Thoracic aorta (tissue), 2 donors: ENCODE results near the gene CYTH1. TPM values are rescaled to one million over a fixed set of nuclear protein-coding genes. Genes with fewer than 3 reads are reported as not detected.
A peak's percentile ranks its signal among the peaks of the same experiment; 100 is the strongest.

Experiments
- ATAC-seq: fragments of 150-250 bp; one replicate; pipeline ENCODE4 v1.8.0; 2017; ENCODE audit warnings: low read depth; ENCODE audit not compliant: insufficient number of reproducible peaks, low FRiP score
- DNase-seq: peaks from one replicate; pipeline ENCODE4 v3.0.0-alpha.2; 2020; ENCODE audit warnings: low spot score
- H3K27ac ChIP-seq, 2 donors: fragments of 200-600 bp; sonication (generic); 1 replicate in 1 of 2; 2 replicates in 1 of 2; pipeline ENCODE4 v1.5.1; 2016; ENCODE audit warnings: mild to moderate bottlenecking in 2 of 2, moderate library complexity in 2 of 2
- H3K27me3 ChIP-seq: fragments of 200-600 bp; sonication (generic); replicated peaks from 2 replicates; pipeline ENCODE4 v1.6.0; 2016; ENCODE audit warnings: mild to moderate bottlenecking; ENCODE audit not compliant: insufficient read depth
- H3K36me3 ChIP-seq: fragments of 200-600 bp; sonication (generic); one replicate; pipeline ENCODE4 v1.5.1; 2016
- H3K4me1 ChIP-seq, 2 donors: fragments of 200-600 bp; sonication (generic); 1 replicate in 1 of 2; 2 replicates in 1 of 2; pipeline versions ENCODE4 v1.5.1 to v1.6.0; 2016; ENCODE audit warnings: low read depth in 2 of 2, mild to moderate bottlenecking in 1 of 2; ENCODE audit not compliant: control insufficient read depth in 1 of 2
- H3K4me3 ChIP-seq: fragments of 200-600 bp; sonication (generic); 2 replicates; pipeline ENCODE4 v1.5.1; 2016; ENCODE audit warnings: mild to moderate bottlenecking
- H3K9me3 ChIP-seq: fragments of 200-600 bp; sonication (generic); 2 replicates; pipeline ENCODE4 v1.5.1; 2016
- total RNA-seq, 2 donors: library from RNA; depleted of rRNA; stranded (reverse); fragments of >200 nt; gene quantifications; one replicate each; pipeline versions ENCODE4 v1.1.0 to v1.2.3, GENCODE V29; 2016
- TF ChIP-seq, protein P1 (sequence below): fragments of 200-600 bp; sonication (generic); IDR thresholded peaks from one replicate; pipeline ENCODE4 v1.5.1; 2019; ENCODE audit warnings: antibody characterized with exemption

Gene CYTH1
- total RNA-seq, 2 donors from 2014 or later = 79.2 to 79.4 TPM

DNA sequence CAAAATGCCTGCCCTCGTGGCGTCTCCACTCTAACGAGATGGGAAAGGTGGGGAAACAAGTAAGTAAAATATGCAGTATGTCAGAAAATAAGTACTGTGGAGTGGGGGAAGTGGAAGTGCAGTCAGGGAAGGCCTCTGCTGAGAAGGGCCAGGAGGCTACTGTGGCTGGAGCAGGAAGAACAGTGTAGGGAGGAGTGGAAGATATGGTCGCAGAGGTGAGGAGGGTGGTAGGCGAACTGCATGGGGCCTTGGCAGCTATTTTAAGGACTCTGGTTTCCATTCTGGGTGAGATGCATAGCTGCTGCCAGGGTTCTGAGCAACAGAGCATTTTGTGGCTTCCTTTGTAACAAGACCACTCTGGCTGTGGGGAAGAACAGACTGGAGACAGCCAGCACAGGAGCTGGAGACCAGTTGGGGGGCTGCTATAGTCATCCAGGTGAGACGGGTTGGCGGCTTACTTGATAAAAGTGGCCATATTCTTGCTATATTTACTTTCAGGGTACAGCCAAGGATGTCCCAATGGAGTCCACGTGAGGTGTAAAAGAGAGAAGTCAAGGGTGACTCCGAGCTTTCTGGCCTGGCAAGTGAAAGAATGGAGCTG is 42.6 kb downstream of the CYTH1 start:
- DNase-seq = no peak

DNA sequence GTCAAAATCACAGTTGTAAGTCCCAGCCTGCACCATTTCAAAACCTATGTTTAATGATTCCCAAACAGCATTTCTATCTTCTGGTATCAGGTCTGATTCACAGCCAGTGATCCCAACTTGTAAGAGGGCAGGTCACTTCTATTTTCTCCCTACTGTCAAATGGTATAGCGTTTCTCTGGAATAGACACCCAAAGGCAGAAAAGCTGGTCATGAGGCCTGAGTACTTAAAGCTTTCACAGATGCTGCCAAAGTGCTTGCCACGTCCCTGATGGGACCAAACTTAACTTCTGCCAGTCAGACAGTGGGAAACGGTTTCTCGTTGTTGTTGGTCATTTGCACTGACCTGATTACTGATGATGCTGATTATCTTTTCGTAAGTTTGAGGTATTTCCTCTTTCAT is 43.4 kb downstream of the CYTH1 start:
- no peak for ATAC-seq
- Histone ChIP-seq H3K4me3 (no peak overlapping the region), H3K36me3 (no peaks in the 10 kb centered on the region), H3K9me3 (no peaks in the 10 kb centered on the region), H3K27ac (no peak overlapping the region), H3K4me1 (peaks cover 19 to 35% of the 10 kb centered on the region in 2 donors), H3K27me3 (no peaks in the 10 kb centered on the region)
- DNase-seq = no peak
- TF ChIP-seq, protein P1, sequence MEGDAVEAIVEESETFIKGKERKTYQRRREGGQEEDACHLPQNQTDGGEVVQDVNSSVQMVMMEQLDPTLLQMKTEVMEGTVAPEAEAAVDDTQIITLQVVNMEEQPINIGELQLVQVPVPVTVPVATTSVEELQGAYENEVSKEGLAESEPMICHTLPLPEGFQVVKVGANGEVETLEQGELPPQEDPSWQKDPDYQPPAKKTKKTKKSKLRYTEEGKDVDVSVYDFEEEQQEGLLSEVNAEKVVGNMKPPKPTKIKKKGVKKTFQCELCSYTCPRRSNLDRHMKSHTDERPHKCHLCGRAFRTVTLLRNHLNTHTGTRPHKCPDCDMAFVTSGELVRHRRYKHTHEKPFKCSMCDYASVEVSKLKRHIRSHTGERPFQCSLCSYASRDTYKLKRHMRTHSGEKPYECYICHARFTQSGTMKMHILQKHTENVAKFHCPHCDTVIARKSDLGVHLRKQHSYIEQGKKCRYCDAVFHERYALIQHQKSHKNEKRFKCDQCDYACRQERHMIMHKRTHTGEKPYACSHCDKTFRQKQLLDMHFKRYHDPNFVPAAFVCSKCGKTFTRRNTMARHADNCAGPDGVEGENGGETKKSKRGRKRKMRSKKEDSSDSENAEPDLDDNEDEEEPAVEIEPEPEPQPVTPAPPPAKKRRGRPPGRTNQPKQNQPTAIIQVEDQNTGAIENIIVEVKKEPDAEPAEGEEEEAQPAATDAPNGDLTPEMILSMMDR = no peak

More for the DNA sequence above, 42.6 kb downstream of the CYTH1 start:
- no peaks in the 10 kb centered on the region for H3K36me3 ChIP-seq
- peaks cover 17 to 31% of the 10 kb centered on the region in 2 donors for H3K4me1 ChIP-seq
- ATAC-seq = no peak
- H3K27ac ChIP-seq = no peak overlapping the region
- no peaks in the 10 kb centered on the region for H3K9me3 ChIP-seq
- no peak overlapping the region for H3K4me3 ChIP-seq
- TF ChIP-seq, protein P1 = no peak
- no peaks in the 10 kb centered on the region for H3K27me3 ChIP-seq

DNA sequence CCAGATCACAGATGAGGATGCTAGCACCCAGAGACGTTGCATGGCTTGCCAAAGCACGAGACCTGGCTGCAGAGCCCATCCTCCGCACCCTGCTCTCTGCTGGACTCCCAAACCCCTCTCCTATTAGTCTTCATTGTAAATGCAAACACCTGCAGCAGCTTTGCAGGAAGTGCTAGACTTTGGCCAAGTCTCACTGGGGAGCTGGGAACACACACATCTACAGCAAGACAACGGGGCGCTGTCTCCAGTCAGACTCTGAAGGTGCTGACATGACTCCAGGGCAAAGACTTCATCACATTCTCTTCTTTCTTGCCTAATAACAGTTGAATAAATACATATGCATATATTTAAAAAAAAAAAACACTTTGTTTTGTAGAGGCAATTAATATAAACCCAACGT is 43.8 kb downstream of the CYTH1 start:
- Histone ChIP-seq H3K4me3 (no peak overlapping the region), H3K27ac (no peak overlapping the region), H3K4me1 (peaks cover 23 to 39% of the 10 kb centered on the region in 2 donors), H3K27me3 (no peaks in the 10 kb centered on the region), H3K36me3 (no peaks in the 10 kb centered on the region), H3K9me3 (no peaks in the 10 kb centered on the region)
- DNase-seq (no peak), ATAC-seq (no peak)
- TF ChIP-seq, protein P1 = no peak

DNA sequence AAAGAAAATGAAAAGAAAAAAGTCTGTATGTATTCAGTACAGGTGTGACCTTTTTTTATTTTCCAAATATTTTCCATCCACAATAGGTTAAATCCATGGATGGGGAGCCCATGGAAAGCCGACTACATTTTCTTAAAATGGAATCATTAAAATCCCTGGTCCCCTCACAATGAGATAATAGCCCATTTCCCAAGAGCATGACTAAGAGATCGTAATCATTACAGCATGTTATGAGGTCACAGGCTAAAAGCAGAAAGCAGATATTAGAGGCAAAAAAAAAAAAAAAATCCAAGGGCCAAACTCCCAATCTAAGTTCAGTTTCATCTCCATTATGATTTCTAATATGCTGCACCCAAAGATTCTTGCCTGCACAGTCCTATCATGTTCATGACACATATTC is 44.7 kb downstream of the CYTH1 start:
- ATAC-seq (no peak), DNase-seq (no peak)
- TF ChIP-seq, protein P1 = no peak
- Histone ChIP-seq H3K4me3 (no peak overlapping the region), H3K27ac (no peak overlapping the region), H3K27me3 (no peaks in the 10 kb centered on the region), H3K9me3 (no peaks in the 10 kb centered on the region), H3K36me3 (no peaks in the 10 kb centered on the region), H3K4me1 (peaks cover 26 to 47% of the 10 kb centered on the region in 2 donors)

DNA sequence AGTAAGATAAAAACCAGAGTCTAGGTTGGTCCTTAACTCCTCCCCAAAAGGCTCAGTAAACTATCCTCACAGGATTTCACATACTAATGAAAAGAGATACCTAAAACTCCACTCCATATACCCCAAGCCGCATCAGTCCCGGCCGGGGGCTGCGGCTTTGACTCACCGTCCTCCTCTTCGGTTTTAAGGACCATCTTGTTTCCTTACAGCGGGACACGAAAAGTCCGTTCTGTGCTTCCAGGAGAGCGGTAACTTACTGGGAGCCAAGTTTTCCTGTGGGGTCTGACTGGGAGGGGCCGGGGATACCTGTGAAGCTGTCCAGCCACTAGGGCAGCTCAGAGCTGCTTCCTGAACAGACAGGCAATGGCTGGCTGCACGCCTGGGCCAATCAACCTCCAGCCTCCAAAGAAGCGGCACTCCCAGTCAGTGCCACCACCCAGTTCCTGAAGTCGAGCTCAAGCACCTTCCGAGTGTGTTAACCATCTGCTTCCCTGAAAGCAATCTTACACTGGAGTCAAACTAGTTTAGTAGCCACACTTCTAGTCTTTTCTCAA is 45.5 kb downstream of the CYTH1 start:
- Histone ChIP-seq H3K4me1 (peaks cover 26 to 47% of the 10 kb centered on the region in 2 donors), H3K4me3 (peak overlapping the region; percentile 68), H3K27me3 (no peaks in the 10 kb centered on the region), H3K36me3 (no peaks in the 10 kb centered on the region), H3K27ac (peak overlapping the region; percentile 40 to 49), H3K9me3 (no peaks in the 10 kb centered on the region)
- DNase-seq (no peak), ATAC-seq (no peak)
- TF ChIP-seq, protein P1 = no peak
